GM12865 (cell line): ENCODE data around the gene KMT2B.

Source experiments
- DNase-seq: peaks from one replicate; pipeline ENCODE4 v3.0.0; 2010; ENCODE audit warnings: low read depth
- H3K4me3 ChIP-seq: 2 replicates; pipeline ENCODE4 v1.5.1; 2011; ENCODE audit warnings: mild to moderate bottlenecking, low read depth, low read length, control low read depth
- TF ChIP-seq, protein P1 (sequence below): IDR thresholded peaks from 2 replicates; pipeline ENCODE4 v1.5.1; 2011; ENCODE audit warnings: low read length, control low read depth, low read depth, inconsistent platforms; ENCODE audit not compliant: insufficient read depth; ENCODE audit errors: missing control alignments

KMT2B gene

DNA sequence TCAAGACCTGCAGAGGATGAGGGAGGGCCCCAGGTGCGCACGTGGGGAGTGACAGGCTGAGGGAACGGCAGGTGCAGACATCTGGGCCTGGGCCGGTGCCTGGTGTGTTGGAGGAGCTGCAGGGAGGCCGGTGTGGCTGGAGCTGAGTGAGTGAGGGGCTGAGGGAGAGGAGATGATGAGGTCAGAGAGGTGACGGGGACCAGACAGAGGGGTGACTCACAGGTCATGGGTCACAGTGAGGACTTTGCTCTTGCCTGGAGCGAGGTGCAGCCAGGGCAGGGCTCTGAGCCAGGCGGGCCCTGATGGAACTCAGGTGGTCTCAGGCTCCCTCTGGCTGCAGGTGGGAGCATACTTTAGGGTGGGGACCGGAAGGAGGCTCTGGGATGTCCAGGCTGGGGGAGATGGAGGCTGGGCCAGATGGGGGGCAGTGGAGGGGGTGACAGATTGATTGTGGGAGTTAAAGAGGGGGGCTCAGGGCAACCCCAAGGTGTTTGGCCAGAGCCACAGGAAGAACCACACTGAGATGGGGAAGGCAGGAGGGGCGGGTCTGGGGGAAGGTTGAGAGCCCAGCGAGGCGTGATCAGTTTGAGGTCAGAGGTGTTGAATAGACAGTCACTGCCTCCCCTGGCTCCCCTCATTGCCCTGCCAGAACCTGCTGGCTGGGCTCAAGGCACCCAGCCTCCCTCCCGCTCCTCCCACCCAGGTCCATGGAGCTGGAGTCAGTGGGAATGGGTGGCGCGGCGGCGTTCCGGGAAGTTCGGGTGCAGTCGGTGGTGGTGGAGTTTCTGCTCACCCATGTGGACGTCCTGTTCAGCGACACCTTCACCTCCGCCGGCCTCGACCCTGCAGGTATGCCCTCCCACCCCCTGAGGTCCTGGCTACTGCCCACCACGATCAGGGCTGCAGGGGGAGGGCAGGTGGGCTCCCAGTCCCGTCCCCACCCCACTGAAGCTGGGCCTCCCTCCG is 65.9 kb downstream of the KMT2B start:
- DNase-seq: no peak
- TF ChIP-seq, protein P1, sequence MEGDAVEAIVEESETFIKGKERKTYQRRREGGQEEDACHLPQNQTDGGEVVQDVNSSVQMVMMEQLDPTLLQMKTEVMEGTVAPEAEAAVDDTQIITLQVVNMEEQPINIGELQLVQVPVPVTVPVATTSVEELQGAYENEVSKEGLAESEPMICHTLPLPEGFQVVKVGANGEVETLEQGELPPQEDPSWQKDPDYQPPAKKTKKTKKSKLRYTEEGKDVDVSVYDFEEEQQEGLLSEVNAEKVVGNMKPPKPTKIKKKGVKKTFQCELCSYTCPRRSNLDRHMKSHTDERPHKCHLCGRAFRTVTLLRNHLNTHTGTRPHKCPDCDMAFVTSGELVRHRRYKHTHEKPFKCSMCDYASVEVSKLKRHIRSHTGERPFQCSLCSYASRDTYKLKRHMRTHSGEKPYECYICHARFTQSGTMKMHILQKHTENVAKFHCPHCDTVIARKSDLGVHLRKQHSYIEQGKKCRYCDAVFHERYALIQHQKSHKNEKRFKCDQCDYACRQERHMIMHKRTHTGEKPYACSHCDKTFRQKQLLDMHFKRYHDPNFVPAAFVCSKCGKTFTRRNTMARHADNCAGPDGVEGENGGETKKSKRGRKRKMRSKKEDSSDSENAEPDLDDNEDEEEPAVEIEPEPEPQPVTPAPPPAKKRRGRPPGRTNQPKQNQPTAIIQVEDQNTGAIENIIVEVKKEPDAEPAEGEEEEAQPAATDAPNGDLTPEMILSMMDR: no peak
- H3K4me3 ChIP-seq: no peak overlapping the region

DNA sequence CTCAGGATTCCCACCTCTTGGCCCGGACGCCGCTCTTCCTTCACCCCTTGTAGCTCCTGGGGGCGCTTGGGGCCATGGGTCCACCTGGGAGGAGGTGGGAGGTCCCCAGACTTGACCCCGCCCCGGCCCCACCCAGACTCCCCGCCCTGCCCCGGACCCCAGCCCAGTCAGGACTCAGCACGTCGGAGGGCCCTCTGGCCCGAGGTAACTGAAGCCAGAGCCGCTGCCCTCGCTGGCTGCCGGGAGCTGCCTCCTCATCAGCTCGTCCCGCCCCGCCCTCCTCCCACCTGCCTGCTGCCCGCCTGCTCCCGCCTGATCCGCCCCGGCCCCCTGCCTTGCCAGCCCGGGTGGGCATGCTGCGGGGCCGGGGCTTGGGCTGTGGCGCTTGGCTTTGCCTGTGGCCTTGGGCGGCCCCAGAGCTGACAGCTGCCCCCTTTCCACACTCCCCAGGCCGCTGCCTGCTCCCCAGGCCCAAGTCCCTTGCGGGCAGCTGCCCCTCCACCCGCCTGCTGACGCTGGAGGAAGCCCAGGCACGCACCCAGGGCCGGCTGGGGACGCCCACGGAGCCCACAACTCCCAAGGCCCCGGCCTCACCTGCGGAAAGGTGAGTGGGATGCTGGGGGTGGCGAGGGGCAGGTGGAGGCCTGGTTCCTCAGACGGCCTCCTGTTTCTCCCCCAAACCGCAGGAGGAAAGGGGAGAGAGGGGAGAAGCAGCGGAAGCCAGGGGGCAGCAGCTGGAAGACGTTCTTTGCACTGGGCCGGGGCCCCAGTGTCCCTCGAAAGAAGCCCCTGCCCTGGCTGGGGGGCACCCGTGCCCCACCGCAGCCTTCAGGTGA is 66.9 kb downstream of the KMT2B start:
- DNase-seq: no peak
- no peak overlapping the region for H3K4me3 ChIP-seq

DNA sequence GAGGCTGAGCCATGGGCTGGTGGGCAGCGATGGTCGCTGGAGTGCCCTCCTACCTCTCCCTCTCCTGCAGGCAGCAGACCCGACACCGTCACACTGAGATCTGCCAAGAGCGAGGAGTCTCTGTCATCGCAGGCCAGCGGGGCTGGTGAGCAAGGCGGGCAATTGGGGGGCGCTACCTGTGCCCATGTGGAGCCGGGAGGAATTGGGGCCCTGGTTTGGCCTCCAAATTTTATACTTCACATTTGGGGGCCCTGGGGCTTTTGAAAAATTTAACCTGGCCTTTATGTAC is 67.5 kb downstream of the KMT2B start:
- no peak overlapping the region for H3K4me3 ChIP-seq
- DNase-seq: no peak
- TF ChIP-seq, protein P1: no peak

More for the DNA sequence above, 66.9 kb downstream of the KMT2B start:
- TF ChIP-seq, protein P1: no peak

DNA sequence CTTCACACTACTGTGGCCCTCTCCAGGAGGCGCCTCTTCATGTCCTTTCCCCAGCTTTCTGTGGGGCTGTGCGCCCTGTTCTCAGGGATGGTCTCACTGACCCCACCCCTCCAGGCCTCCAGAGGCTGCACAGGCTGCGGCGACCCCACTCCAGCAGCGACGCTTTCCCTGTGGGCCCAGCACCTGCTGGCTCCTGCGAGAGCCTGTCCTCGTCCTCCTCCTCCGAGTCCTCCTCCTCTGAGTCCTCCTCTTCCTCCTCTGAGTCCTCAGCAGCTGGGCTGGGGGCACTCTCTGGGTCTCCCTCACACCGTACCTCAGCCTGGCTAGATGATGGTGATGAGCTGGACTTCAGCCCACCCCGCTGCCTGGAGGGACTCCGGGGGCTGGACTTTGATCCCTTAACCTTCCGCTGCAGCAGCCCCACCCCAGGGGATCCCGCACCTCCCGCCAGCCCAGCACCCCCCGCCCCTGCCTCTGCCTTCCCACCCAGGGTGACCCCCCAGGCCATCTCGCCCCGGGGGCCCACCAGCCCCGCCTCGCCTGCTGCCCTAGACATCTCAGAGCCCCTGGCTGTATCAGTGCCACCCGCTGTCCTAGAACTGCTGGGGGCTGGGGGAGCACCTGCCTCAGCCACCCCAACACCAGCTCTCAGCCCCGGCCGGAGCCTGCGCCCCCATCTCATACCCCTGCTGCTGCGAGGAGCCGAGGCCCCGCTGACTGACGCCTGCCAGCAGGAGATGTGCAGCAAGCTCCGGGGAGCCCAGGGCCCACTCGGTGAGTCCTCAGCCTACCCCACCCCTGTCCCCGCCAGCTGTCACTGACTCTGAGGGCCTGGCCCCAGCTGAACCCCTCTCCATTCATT is 68.7 kb downstream of the KMT2B start:
- no peak overlapping the region for H3K4me3 ChIP-seq
- no peak for DNase-seq
- TF ChIP-seq, protein P1: no peak

DNA sequence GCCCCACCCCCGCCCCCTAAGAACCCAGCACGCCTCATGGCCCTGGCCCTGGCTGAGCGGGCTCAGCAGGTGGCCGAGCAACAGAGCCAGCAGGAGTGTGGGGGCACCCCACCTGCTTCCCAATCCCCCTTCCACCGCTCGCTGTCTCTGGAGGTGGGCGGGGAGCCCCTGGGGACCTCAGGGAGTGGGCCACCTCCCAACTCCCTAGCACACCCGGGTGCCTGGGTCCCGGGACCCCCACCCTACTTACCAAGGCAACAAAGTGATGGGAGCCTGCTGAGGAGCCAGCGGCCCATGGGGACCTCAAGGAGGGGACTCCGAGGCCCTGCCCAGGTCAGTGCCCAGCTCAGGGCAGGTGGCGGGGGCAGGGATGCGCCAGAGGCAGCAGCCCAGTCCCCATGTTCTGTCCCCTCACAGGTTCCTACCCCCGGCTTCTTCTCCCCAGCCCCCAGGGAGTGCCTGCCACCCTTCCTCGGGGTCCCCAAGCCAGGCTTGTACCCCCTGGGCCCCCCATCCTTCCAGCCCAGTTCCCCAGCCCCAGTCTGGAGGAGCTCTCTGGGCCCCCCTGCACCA is 69.5 kb downstream of the KMT2B start:
- DNase-seq: no peak
- TF ChIP-seq, protein P1: no peak
- no peak overlapping the region for H3K4me3 ChIP-seq
